22Rv1 (cell line): Measurements from ENCODE around the gene NUP54.

Experiments used
- H3K27ac ChIP-seq: fragments of 450-650 bp; 2 replicates; pipeline ENCODE4 v1.5.1; 2017
- CTCF ChIP-seq: fragments of 450-650 bp; IDR thresholded peaks from 2 replicates; pipeline ENCODE4 v1.5.1; 2017; ENCODE audit warnings: mild to moderate bottlenecking
- ZFX ChIP-seq: fragments of 450-650 bp; IDR thresholded peaks from 2 replicates; pipeline ENCODE4 v1.6.1; 2017; ENCODE audit warnings: antibody characterized with exemption, borderline replicate concordance

NUP54 gene

GRCh38 chr4:76188557-76188956 lies 40.4 kb upstream of the NUP54 start:
- no peak for TF ChIP-seq CTCF
- no peak for TF ChIP-seq ZFX
- H3K27ac ChIP-seq = no peak overlapping the region

GRCh38 chr4:76188149-76188548 lies 40.0 kb upstream of the NUP54 start:
- no peak overlapping the region for H3K27ac ChIP-seq
- TF ChIP-seq CTCF (no peak), ZFX (no peak)

- no peak for TF ChIP-seq CTCF
- TF ChIP-seq ZFX = no peak
Measured at GRCh38 chr4:76187152-76187551, 39.0 kb upstream of the NUP54 start.

GRCh38 chr4:76182463-76182862 lies 34.3 kb upstream of the NUP54 start:
- no peak for TF ChIP-seq CTCF
- no peak for TF ChIP-seq ZFX
- no peak overlapping the region for H3K27ac ChIP-seq

More at GRCh38 chr4:76187152-76187551, 39.0 kb upstream of the NUP54 start:
- H3K27ac ChIP-seq = no peak overlapping the region

GRCh38 chr4:76179398-76180318 lies 31.5 kb upstream of the NUP54 start:
- TF ChIP-seq CTCF = peak; percentile 93
- no peak for TF ChIP-seq ZFX

GRCh38 chr4:76178296-76178695 lies 30.1 kb upstream of the NUP54 start:
- H3K27ac ChIP-seq = no peak overlapping the region
- no peak for TF ChIP-seq ZFX
- no peak for TF ChIP-seq CTCF

More at GRCh38 chr4:76179398-76180318, 31.5 kb upstream of the NUP54 start:
- H3K27ac ChIP-seq = no peak overlapping the region

GRCh38 chr4:76177709-76178108 lies 29.5 kb upstream of the NUP54 start:
- TF ChIP-seq CTCF = no peak
- TF ChIP-seq ZFX = no peak
- H3K27ac ChIP-seq = no peak overlapping the region
